Colonic mucosa (tissue), 4 donors: ENCODE results near the gene MIDN. TPM values are rescaled to one million over a fixed set of nuclear protein-coding genes. Genes with fewer than 3 reads are reported as not detected.

Experiments
- DNase-seq: peaks from one replicate; pipeline ENCODE4 v3.0.0-alpha.2; 2020
- H3K27ac ChIP-seq: fragments of 200-600 bp; one replicate; pipeline ENCODE4 v1.8.0; 2021
- H3K27me3 ChIP-seq: fragments of 200-600 bp; one replicate; pipeline ENCODE4 v1.8.0; 2021
- H3K36me3 ChIP-seq: fragments of 200-600 bp; one replicate; pipeline ENCODE4 v1.8.0; 2021
- H3K4me1 ChIP-seq: fragments of 200-600 bp; one replicate; pipeline ENCODE4 v1.8.0; 2021; ENCODE audit warnings: mild to moderate bottlenecking
- H3K4me3 ChIP-seq: fragments of 200-600 bp; one replicate; pipeline ENCODE4 v1.8.0; 2021
- H3K9ac ChIP-seq, 2 donors: one replicate each; pipeline ENCODE4 v1.7.0; 2013; ENCODE audit warnings: control low read depth in 2 of 2, low read depth in 2 of 2, low read length in 2 of 2
- H3K9me3 ChIP-seq: fragments of 200-600 bp; one replicate; pipeline ENCODE4 v1.8.0; 2021
- CTCF ChIP-seq: fragments of 200-600 bp; IDR thresholded peaks from one replicate; pipeline ENCODE4 v1.8.0; 2022; ENCODE audit warnings: antibody characterized with exemption, mild to moderate bottlenecking
- intact Hi-C: fragments of 100-400 bp; cut with DNase I; formaldehyde crosslinking; loops from one replicate; pipeline ENCODE4 v1.14.1; 2022
- total RNA-seq, 2 donors: library from RNA; stranded (reverse); fragmentation: NEBNext Ultra II Directional in 1 of 2; extraction: Animal tissue kit (Norgen Biotek cat#: 25700) in 1 of 2; gene quantifications; one replicate each; pipeline ENCODE4 v1.2.1, GENCODE V29; 2021
- donor health status: healthy.
- donor health status: DM: no; HTN: no; CAD: no.
- donor health status: DM: no; HTN: no; CAD: no.

The MIDN gene
- total RNA-seq, 2 donors from 2014 or later: 172 to 177 TPM

- Histone ChIP-seq H3K27ac (no peak overlapping the region), H3K9me3 (no peaks in the 10 kb centered on the region), H3K36me3 (peaks cover 36% of the 10 kb centered on the region), H3K27me3 (no peaks in the 10 kb centered on the region), H3K9ac (no peak overlapping the region), H3K4me3 (no peak overlapping the region), H3K4me1 (no peaks in the 10 kb centered on the region)
- intact Hi-C loops: no loop called here
- no peak for DNase-seq
- TF ChIP-seq CTCF: no peak
Observed at GRCh38 chr19:1219786-1220476, 28.5 kb upstream of the MIDN start.

GRCh38 chr19:1220477-1220930 lies 27.9 kb upstream of the MIDN start:
- TF ChIP-seq CTCF: no peak
- H3K27ac ChIP-seq: no peak overlapping the region
- no peaks in the 10 kb centered on the region for H3K9me3 ChIP-seq
- H3K4me3 ChIP-seq: no peak overlapping the region
- no peak for DNase-seq
- H3K27me3 ChIP-seq: no peaks in the 10 kb centered on the region
- peaks cover 36% of the 10 kb centered on the region for H3K36me3 ChIP-seq
- H3K9ac ChIP-seq: no peak overlapping the region
- intact Hi-C loops: no loop called here
- H3K4me1 ChIP-seq: no peaks in the 10 kb centered on the region

- H3K4me3 ChIP-seq: no peak overlapping the region
- no peak for DNase-seq
- H3K9ac ChIP-seq: no peak overlapping the region
- no peaks in the 10 kb centered on the region for H3K27me3 ChIP-seq
- no peaks in the 10 kb centered on the region for H3K4me1 ChIP-seq
- no peak overlapping the region for H3K27ac ChIP-seq
- TF ChIP-seq CTCF: peak; percentile 76
- intact Hi-C loops: no loop called here
- H3K36me3 ChIP-seq: peaks cover 36% of the 10 kb centered on the region
- H3K9me3 ChIP-seq: no peaks in the 10 kb centered on the region
Observed at GRCh38 chr19:1220976-1221903, 27.1 kb upstream of the MIDN start.

GRCh38 chr19:1221904-1222255 lies 26.5 kb upstream of the MIDN start:
- TF ChIP-seq CTCF: no peak
- H3K27me3 ChIP-seq: no peaks in the 10 kb centered on the region
- DNase-seq: no peak
- H3K9me3 ChIP-seq: no peaks in the 10 kb centered on the region
- no peak overlapping the region for H3K4me3 ChIP-seq
- H3K4me1 ChIP-seq: no peaks in the 10 kb centered on the region
- no peak overlapping the region for H3K9ac ChIP-seq
- intact Hi-C loops: no loop called here
- H3K27ac ChIP-seq: no peak overlapping the region
- peaks cover 36% of the 10 kb centered on the region for H3K36me3 ChIP-seq

GRCh38 chr19:1222394-1222793 lies 26.0 kb upstream of the MIDN start:
- no peak overlapping the region for H3K9ac ChIP-seq
- H3K27me3 ChIP-seq: no peaks in the 10 kb centered on the region
- no peaks in the 10 kb centered on the region for H3K9me3 ChIP-seq
- H3K36me3 ChIP-seq: peaks cover 36% of the 10 kb centered on the region
- DNase-seq: no peak
- no peak overlapping the region for H3K27ac ChIP-seq
- intact Hi-C loops: no loop called here
- TF ChIP-seq CTCF: no peak
- H3K4me1 ChIP-seq: no peaks in the 10 kb centered on the region
- no peak overlapping the region for H3K4me3 ChIP-seq
